GM19035 (cell line): ENCODE results near the gene SLC29A3.
"Not testable (repeated sequence)": the region's sequence is repeated elsewhere in the genome, so short reads cannot be mapped to it uniquely, and the experiment has no call there.

Source experiments
- ATAC-seq: cut with Tn5 transposase; IDR thresholded peaks from one replicate; pipeline ENCODE4 v1.9.1; 2021; ENCODE audit not compliant: unreplicated experiment

The SLC29A3 gene

DNA sequence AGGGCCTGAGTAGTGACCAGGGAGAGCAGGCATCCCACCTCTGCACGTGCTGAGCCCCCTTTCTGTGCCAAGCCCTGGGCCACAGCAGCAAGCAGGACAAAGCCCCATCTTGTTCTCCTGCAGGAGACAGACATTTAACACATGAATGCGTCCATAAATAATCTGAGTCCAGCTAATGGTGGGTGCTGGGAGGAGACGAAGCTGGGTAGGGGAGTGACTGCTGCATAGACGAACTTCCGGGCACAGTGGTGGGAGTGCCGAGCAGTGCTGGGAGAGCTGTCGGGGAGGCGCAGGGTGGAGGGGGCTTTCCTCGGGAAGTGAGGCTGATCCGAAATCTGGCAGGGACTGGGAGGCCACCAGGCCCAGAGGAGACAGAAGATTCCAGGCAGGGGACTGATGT lies 35.2 kb upstream of the SLC29A3 start:
- ATAC-seq, result no peak

DNA sequence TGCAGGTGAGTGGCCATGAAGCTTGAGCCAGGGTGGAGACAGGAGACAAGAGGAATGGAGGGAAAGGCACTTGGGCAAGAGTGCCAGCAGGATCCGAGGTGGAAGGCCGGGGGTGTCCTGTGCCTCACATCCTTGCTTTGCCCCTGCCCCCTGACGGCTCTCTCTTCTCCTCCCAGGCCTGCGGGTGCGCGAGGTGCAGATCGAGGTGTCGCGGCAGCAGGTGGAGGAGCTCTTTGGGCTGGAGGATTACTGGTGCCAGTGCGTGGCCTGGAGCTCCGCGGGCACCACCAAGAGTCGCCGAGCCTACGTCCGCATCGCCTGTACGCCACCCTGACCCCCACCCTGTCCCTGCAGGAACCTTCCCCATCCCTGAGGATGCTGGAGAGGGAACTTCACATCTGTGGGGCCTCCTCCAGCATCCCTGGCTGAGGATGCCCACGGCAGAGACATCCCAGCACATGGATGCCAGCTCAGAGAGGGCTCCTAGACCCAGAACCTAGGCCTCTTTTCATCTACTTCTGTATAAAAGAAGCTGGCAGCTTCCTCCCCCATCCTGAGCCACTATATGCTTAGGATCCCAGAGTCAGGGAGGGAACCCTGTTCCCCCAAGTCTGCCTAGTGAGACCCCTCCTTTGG lies 34.4 kb upstream of the SLC29A3 start:
- ATAC-seq, result no peak

GRCh38 chr10:71285180-71285545 lies 33.9 kb upstream of the SLC29A3 start:
- ATAC-seq, result no peak

GRCh38 chr10:71285986-71286385 lies 33.1 kb upstream of the SLC29A3 start:
- no peak for ATAC-seq

GRCh38 chr10:71286521-71287294 lies 32.4 kb upstream of the SLC29A3 start:
- ATAC-seq, result no peak

DNA sequence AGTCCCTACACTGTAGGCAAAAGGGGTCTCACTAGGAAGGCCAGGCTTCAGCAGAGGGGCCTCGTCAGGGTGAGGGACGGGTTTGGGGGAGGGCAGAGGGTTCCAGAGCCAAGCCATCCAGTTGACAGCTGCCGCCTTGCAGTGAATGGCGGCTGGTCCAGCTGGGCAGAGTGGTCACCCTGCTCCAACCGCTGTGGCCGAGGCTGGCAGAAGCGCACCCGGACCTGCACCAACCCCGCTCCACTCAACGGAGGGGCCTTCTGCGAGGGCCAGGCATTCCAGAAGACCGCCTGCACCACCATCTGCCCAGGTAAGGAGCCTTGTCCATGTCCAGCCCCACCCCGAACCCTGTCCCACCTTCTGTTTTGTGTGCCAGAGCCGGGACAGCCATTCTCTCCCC lies 31.6 kb upstream of the SLC29A3 start:
- no peak for ATAC-seq

DNA sequence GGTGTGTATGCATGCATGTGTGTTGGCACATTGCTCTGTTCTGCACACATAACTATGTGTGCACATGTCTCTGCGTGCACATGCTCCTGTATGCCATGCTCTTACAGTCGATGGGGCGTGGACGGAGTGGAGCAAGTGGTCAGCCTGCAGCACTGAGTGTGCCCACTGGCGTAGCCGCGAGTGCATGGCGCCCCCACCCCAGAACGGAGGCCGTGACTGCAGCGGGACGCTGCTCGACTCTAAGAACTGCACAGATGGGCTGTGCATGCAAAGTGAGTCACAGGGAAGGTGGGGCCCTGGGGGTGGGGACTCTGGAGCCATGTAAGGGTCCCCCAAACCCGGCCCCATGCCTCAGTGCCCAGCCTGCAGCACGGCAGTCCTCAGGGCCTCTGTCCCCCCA lies 30.6 kb upstream of the SLC29A3 start:
- ATAC-seq, result no peak

- no peak for ATAC-seq
These were observed 29.5 kb upstream of the SLC29A3 start for GRCh38 chr10:71289421-71290130.

- ATAC-seq, result no peak
These were observed 28.7 kb upstream of the SLC29A3 start for GRCh38 chr10:71290331-71290730.

DNA sequence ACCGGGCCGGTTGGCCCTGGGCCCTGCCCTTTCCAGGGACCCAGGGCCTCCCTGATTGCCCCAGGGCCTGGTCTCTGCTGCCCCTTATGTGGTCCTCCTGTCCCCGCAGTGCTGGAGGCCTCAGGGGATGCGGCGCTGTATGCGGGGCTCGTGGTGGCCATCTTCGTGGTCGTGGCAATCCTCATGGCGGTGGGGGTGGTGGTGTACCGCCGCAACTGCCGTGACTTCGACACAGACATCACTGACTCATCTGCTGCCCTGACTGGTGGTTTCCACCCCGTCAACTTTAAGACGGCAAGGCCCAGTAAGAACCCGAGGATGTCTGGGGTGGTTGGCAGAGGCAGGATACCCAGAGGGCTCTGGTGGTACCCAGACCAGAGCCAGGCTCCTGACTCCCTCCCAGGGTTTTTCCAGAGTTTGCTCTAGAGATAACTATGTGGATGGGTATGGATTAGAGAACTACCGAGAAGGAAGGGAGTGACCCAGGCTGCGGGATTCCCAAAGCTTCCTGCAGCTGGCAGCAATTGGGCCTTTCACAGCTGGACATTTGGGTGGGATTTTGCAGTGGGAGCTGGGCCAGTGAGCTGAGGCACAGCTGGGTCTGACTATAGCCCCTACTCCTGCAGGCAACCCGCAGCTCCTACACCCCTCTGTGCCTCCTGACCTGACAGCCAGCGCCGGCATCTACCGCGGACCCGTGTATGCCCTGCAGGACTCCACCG lies 28.1 kb upstream of the SLC29A3 start:
- ATAC-seq, result no peak

GRCh38 chr10:71291528-71291900 lies 27.5 kb upstream of the SLC29A3 start:
- ATAC-seq, result no peak

DNA sequence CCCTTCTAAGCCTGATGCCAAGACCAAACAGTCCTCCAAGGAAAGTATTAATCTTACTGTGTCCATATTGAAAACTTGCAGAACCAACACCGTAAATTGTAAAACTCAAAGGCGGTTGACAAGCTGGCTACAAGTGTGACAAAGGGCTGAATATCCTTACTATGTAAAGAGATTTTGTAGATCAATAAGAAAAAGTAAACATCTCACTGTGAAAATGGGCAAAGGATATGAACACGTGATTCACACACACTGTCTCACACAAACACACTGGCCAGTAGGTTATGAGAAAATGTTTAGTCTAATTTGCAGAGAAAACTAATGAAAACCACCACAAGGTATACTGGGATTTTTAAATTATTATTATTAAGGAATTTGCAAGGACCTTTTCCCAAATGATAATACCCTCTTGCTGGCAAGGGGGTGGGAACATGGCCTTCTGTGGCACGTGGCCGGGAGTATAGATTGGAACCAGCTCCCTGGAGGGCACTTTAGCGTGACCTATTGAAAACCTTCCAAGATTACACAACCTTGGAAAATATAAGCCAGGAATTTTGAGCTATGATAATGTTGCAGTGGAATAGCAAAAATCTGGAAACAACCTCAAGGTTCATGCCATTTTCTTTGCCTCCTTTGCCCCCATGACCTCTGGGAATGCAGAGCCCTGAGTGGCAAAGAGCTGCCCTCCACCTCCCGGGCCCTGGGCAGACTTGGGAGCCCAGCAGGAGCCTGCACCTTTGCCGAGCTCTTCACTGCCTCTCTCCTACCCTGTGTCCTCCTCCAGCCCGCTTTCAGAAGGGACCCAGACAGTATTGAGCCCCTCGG lies 26.2 kb upstream of the SLC29A3 start:
- no peak for ATAC-seq

GRCh38 chr10:71293446-71294084 lies 25.5 kb upstream of the SLC29A3 start:
- ATAC-seq, result no peak

GRCh38 chr10:71294091-71294561 lies 24.9 kb upstream of the SLC29A3 start:
- no peak for ATAC-seq

DNA sequence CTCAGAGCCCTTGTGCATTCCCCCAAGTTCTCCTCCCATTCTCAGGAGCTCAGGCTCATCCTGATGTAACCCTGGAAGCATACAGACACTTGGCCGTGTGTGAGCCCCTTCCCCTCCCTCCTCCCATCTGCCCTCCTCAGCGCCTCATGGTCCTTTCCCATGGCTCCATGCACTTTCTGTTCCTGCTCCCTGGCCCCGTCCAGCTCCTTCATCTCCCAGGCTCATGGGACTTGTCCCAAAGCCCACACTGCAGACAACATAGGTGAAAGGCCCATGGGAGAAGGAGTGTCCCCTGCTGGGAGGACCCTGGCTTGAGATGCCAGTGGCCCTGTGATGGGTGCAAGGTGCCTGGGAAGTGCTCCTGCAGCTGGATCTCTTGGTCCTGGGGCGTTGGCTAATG lies 24.2 kb upstream of the SLC29A3 start:
- ATAC-seq, result no peak

- no peak for ATAC-seq
These were observed 23.4 kb upstream of the SLC29A3 start for GRCh38 chr10:71295641-71296040.

- ATAC-seq, result no peak
These were observed 23.0 kb upstream of the SLC29A3 start for GRCh38 chr10:71296086-71296485.

DNA sequence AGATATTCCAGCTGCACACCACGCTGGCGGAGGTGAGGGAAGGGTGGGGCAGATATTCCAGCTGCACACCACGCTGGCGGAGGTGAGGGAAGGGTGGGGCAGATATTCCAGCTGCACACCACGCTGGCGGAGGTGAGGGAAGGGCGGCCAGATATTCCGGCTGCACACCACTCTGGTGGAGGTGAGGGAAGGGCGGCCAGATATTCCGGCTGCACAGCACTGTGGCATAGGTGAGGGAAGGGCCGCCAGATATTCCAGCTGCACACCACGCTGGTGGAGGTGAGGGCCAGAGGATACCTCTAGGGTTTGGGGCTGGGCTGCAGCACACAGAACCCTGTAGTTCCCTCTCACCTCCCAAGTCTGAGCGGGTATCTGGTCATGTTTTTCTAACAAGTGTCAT lies 22.2 kb upstream of the SLC29A3 start:
- not testable (repeated sequence) for ATAC-seq

DNA sequence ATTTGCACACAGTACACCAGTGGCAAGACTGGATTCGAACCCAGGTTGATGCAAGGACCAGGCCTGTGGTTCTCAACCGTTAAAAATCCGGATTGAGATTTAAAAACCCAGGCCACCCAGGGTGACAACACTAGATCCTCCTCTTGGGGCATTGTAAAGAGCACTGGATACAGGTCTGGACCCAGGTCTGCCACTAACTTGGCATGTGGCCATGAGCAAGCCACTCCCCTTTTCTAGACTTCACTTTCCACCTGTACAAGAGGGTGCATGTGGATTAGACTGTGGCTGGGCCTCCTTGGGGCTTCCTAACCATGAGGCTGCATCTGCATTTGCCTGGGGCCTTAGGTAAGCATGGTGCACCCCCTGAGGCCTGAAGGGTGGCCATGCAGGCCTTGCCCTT lies 21.7 kb upstream of the SLC29A3 start:
- ATAC-seq, result no peak
